HEK293T (cell line): ENCODE data around the gene PTPRD.

Experiments used
- CTCF ChIA-PET: fragments of 350-600 bp; formaldehyde crosslinking; extraction: SDS; loops from one replicate; lab custom pipeline; 2021; ENCODE audit warnings: antibody characterized with exemption, inconsistent platforms; lab: Yijun Ruan, JAX
- POLR2A ChIA-PET: fragments of 350-600 bp; formaldehyde crosslinking; extraction: SDS; loops from one replicate; lab custom pipeline; 2020; ENCODE audit warnings: antibody characterized with exemption, inconsistent platforms; lab: Yijun Ruan, JAX
- DNase-seq: peaks from one replicate; pipeline ENCODE4 v3.0.0; 2012; ENCODE audit warnings: mixed read lengths; ENCODE audit errors: extremely low spot score
- ARNT ChIP-seq: fragments of 450-650 bp; IDR thresholded peaks from 2 replicates; pipeline ENCODE4 v1.6.1; 2017; ENCODE audit warnings: mild to moderate bottlenecking
- BHLHE40 ChIP-seq: fragments of 450-650 bp; IDR thresholded peaks from 2 replicates; pipeline ENCODE4 v1.6.1; 2016; ENCODE audit warnings: mild to moderate bottlenecking, moderate library complexity, borderline replicate concordance
- CTBP1 ChIP-seq: fragments of 450-650 bp; IDR thresholded peaks from 2 replicates; pipeline ENCODE4 v1.6.1; 2016; ENCODE audit warnings: borderline replicate concordance
- ELF4 ChIP-seq: fragments of 450-650 bp; IDR thresholded peaks from 2 replicates; pipeline ENCODE4 v1.6.1; 2017; ENCODE audit warnings: antibody characterized with exemption
- FOXA1 ChIP-seq: fragments of 450-650 bp; IDR thresholded peaks from 2 replicates; pipeline ENCODE4 v1.6.1; 2016; ENCODE audit warnings: mild to moderate bottlenecking
- FOXK2 ChIP-seq: fragments of 450-650 bp; IDR thresholded peaks from 2 replicates; pipeline ENCODE4 v1.6.1; 2016; ENCODE audit warnings: mild to moderate bottlenecking
- FOXM1 ChIP-seq: fragments of 450-650 bp; IDR thresholded peaks from 2 replicates; pipeline ENCODE4 v1.6.1; 2017; ENCODE audit warnings: mild to moderate bottlenecking, borderline replicate concordance
- HDGF ChIP-seq: fragments of 450-650 bp; IDR thresholded peaks from 2 replicates; pipeline ENCODE4 v1.6.1; 2017; ENCODE audit warnings: antibody characterized with exemption, borderline replicate concordance
- L3MBTL2 ChIP-seq: fragments of 450-650 bp; conservative IDR thresholded peaks from 2 replicates; pipeline ENCODE4 v1.6.1; 2016; ENCODE audit warnings: mild to moderate bottlenecking
- LEF1 ChIP-seq: fragments of 450-650 bp; IDR thresholded peaks from 2 replicates; pipeline ENCODE4 v1.6.1; 2017; ENCODE audit warnings: mild to moderate bottlenecking, borderline replicate concordance
- NFRKB ChIP-seq: fragments of 450-650 bp; IDR thresholded peaks from 2 replicates; pipeline ENCODE4 v1.6.1; 2016; ENCODE audit warnings: mild to moderate bottlenecking, moderate library complexity
- PKNOX1 ChIP-seq: fragments of 450-650 bp; IDR thresholded peaks from 2 replicates; pipeline ENCODE4 v1.6.1; 2016
- SP1 ChIP-seq: fragments of 450-650 bp; IDR thresholded peaks from 2 replicates; pipeline ENCODE4 v1.6.1; 2017
- SUZ12 ChIP-seq: fragments of 450-650 bp; IDR thresholded peaks from 2 replicates; pipeline ENCODE4 v1.6.1; 2016; ENCODE audit warnings: mild to moderate bottlenecking
- TARDBP ChIP-seq: fragments of 450-650 bp; IDR thresholded peaks from 2 replicates; pipeline ENCODE4 v1.6.1; 2016
- ZNF384 ChIP-seq: fragments of 450-650 bp; IDR thresholded peaks from 2 replicates; pipeline ENCODE4 v1.6.1; 2016

Gene PTPRD

GRCh38 chr9:10135553-10135952 lies 477.2 kb downstream of the PTPRD start:
- ChIA-PET CTCF (no interaction called here), POLR2A (no interaction called here)
- TF ChIP-seq ELF4: no peak
- no peak for TF ChIP-seq PKNOX1
- no peak for TF ChIP-seq FOXK2
- TF ChIP-seq SP1: no peak
- no peak for TF ChIP-seq ZNF384
- no peak for TF ChIP-seq FOXA1
- TF ChIP-seq L3MBTL2: no peak
- TF ChIP-seq BHLHE40: no peak
- TF ChIP-seq ARNT: no peak
- TF ChIP-seq TARDBP: no peak
- no peak for TF ChIP-seq FOXM1
- TF ChIP-seq SUZ12: no peak
- TF ChIP-seq LEF1: no peak
- no peak for TF ChIP-seq CTBP1
- TF ChIP-seq HDGF: no peak
- no peak for TF ChIP-seq NFRKB
- no peak for DNase-seq

GRCh38 chr9:10134266-10134665 lies 478.5 kb downstream of the PTPRD start:
- CTCF ChIA-PET: no interaction called here
- POLR2A ChIA-PET: no interaction called here
- no peak for DNase-seq
- TF ChIP-seq FOXA1: no peak
- no peak for TF ChIP-seq ZNF384
- TF ChIP-seq NFRKB: no peak
- TF ChIP-seq FOXK2: no peak
- no peak for TF ChIP-seq SUZ12
- no peak for TF ChIP-seq HDGF
- TF ChIP-seq SP1: no peak
- no peak for TF ChIP-seq FOXM1
- no peak for TF ChIP-seq L3MBTL2
- no peak for TF ChIP-seq ARNT
- no peak for TF ChIP-seq ELF4
- no peak for TF ChIP-seq CTBP1
- TF ChIP-seq LEF1: no peak
- TF ChIP-seq PKNOX1: no peak
- no peak for TF ChIP-seq BHLHE40
- TF ChIP-seq TARDBP: no peak

GRCh38 chr9:10130061-10130675 lies 482.6 kb downstream of the PTPRD start:
- POLR2A ChIA-PET: no interaction called here
- CTCF ChIA-PET: no interaction called here
- no peak for TF ChIP-seq BHLHE40
- TF ChIP-seq ARNT: no peak
- no peak for TF ChIP-seq FOXM1
- TF ChIP-seq ELF4: no peak
- no peak for TF ChIP-seq HDGF
- TF ChIP-seq SP1: no peak
- no peak for TF ChIP-seq TARDBP
- no peak for TF ChIP-seq ZNF384
- no peak for TF ChIP-seq NFRKB
- TF ChIP-seq SUZ12: no peak
- no peak for TF ChIP-seq LEF1
- TF ChIP-seq PKNOX1: no peak
- no peak for TF ChIP-seq FOXA1
- TF ChIP-seq CTBP1: no peak
- TF ChIP-seq FOXK2: no peak
- TF ChIP-seq L3MBTL2: no peak
- no peak for DNase-seq

- no peak for TF ChIP-seq CTBP1
- no peak for TF ChIP-seq LEF1
- TF ChIP-seq SUZ12: no peak
- no peak for TF ChIP-seq PKNOX1
- no peak for TF ChIP-seq FOXA1
- no peak for TF ChIP-seq FOXM1
- TF ChIP-seq ARNT: no peak
- TF ChIP-seq FOXK2: no peak
- TF ChIP-seq SP1: no peak
- no peak for TF ChIP-seq HDGF
- no peak for TF ChIP-seq ZNF384
- no peak for TF ChIP-seq L3MBTL2
- TF ChIP-seq ELF4: no peak
- TF ChIP-seq BHLHE40: no peak
- ChIA-PET POLR2A (no interaction called here), CTCF (no interaction called here)
- no peak for DNase-seq
Measured at GRCh38 chr9:10127867-10128266, 484.9 kb downstream of the PTPRD start.

- DNase-seq: no peak
- ChIA-PET CTCF (no interaction called here), POLR2A (no interaction called here)
- TF ChIP-seq TARDBP: no peak
- TF ChIP-seq FOXK2: no peak
- no peak for TF ChIP-seq SP1
- no peak for TF ChIP-seq HDGF
- TF ChIP-seq LEF1: no peak
- TF ChIP-seq NFRKB: no peak
- TF ChIP-seq L3MBTL2: no peak
- TF ChIP-seq ELF4: no peak
- TF ChIP-seq FOXM1: no peak
- TF ChIP-seq BHLHE40: no peak
- no peak for TF ChIP-seq SUZ12
- TF ChIP-seq FOXA1: no peak
- no peak for TF ChIP-seq PKNOX1
- no peak for TF ChIP-seq ZNF384
- TF ChIP-seq ARNT: no peak
- TF ChIP-seq CTBP1: no peak
Measured at GRCh38 chr9:10112798-10113197, 500.0 kb downstream of the PTPRD start.
